GM23248 (cell line): Measurements from ENCODE around the gene P4HA1. TPM values are rescaled to one million over a fixed set of nuclear protein-coding genes. Genes with fewer than 3 reads are reported as not detected.
A peak's percentile ranks its signal among the peaks of the same experiment; 100 is the strongest.
"Not testable (repeated sequence)": the region's sequence is repeated elsewhere in the genome, so short reads cannot be mapped to it uniquely, and the experiment has no call there.

ENCODE experiments used
- DNase-seq: peaks from one replicate; pipeline ENCODE4 v3.0.0-alpha.2; 2015
- H2AFZ ChIP-seq: fragments of 200-600 bp; sonication (generic); 2 replicates; pipeline ENCODE4 v1.6.1; 2016; ENCODE audit warnings: antibody characterized with exemption
- H3F3A ChIP-seq: fragments of 200-600 bp; sonication (generic); 2 replicates; pipeline ENCODE4 v1.6.1; 2016; ENCODE audit warnings: mild to moderate bottlenecking, antibody characterized with exemption, mixed run types; ENCODE audit not compliant: insufficient read depth
- H3K27ac ChIP-seq: fragments of 200-600 bp; sonication (generic); 2 replicates; pipeline ENCODE4 v1.5.1; 2016; ENCODE audit warnings: mild to moderate bottlenecking
- H3K27me3 ChIP-seq: fragments of 200-600 bp; sonication (generic); replicated peaks from 2 replicates; pipeline ENCODE4 v1.6.1; 2016; ENCODE audit warnings: mild to moderate bottlenecking; ENCODE audit not compliant: insufficient read depth
- H3K36me3 ChIP-seq: fragments of 200-600 bp; sonication (generic); 2 replicates; pipeline ENCODE4 v1.6.1; 2016; ENCODE audit warnings: low read depth, mild to moderate bottlenecking
- H3K4me1 ChIP-seq: fragments of 200-600 bp; sonication (generic); 2 replicates; pipeline ENCODE4 v1.6.1; 2016; ENCODE audit warnings: mild to moderate bottlenecking; ENCODE audit not compliant: insufficient read depth
- H3K4me2 ChIP-seq: fragments of 200-600 bp; sonication (generic); one replicate; pipeline ENCODE4 v1.6.1; 2016; ENCODE audit warnings: mild to moderate bottlenecking; ENCODE audit not compliant: unreplicated experiment
- H3K4me3 ChIP-seq: fragments of 200-600 bp; sonication (generic); 2 replicates; pipeline ENCODE4 v1.5.1; 2016; ENCODE audit warnings: mild to moderate bottlenecking
- H3K79me2 ChIP-seq: fragments of 200-600 bp; sonication (generic); 2 replicates; pipeline ENCODE4 v1.6.1; 2016; ENCODE audit warnings: mild to moderate bottlenecking; ENCODE audit not compliant: insufficient read depth
- H3K9ac ChIP-seq: fragments of 200-600 bp; sonication (generic); 2 replicates; pipeline ENCODE4 v1.6.1; 2016; ENCODE audit warnings: mild to moderate bottlenecking
- H3K9me2 ChIP-seq: fragments of 200-600 bp; sonication (generic); 2 replicates; pipeline ENCODE4 v1.6.1; 2016; ENCODE audit warnings: mixed run types, mild to moderate bottlenecking, moderate library complexity; ENCODE audit not compliant: insufficient read depth
- H3K9me3 ChIP-seq: fragments of 200-600 bp; sonication (generic); one replicate; pipeline ENCODE4 v1.6.1; 2017; ENCODE audit warnings: low read depth
- H4K20me1 ChIP-seq: fragments of 200-600 bp; sonication (generic); 2 replicates; pipeline ENCODE4 v1.6.0; 2016; ENCODE audit not compliant: insufficient read depth
- EZH2 ChIP-seq: fragments of 200-600 bp; sonication (generic); IDR thresholded peaks from 2 replicates; pipeline ENCODE4 v1.6.1; 2018; ENCODE audit warnings: antibody characterized with exemption, mild to moderate bottlenecking; ENCODE audit not compliant: insufficient read depth, poor library complexity, severe bottlenecking
- EZH2phosphoT487 ChIP-seq: fragments of 200-600 bp; sonication (generic); IDR thresholded peaks from 2 replicates; pipeline ENCODE4 v1.6.1; 2018; ENCODE audit warnings: antibody characterized with exemption, moderate library complexity, mild to moderate bottlenecking, low read depth; ENCODE audit not compliant: insufficient read depth
- WGBS, 2 experiments: methylation state at CpG; one replicate each; pipeline ENCODE4 v1.1.6; 2015 to 2017; ENCODE audit warnings: low lambda C conversion rate in 2 of 2, low coverage in 1 of 2; ENCODE audit errors: missing lambda C conversion rate in 2 of 2; 5-methylcytosine and 5-hydroxymethylcytosine counted together
- in situ Hi-C: fragments of 300-500 bp; cut with MboI; formaldehyde crosslinking; loops from 2 replicates; pipeline ENCODE4 v1.15.0; 2020
- polyA plus RNA-seq: library from polyadenylated mRNA; unstranded; fragments of >200 nt; fragmentation: Nextera tagmentation; extraction: Ambion mirVana; gene quantifications from 2 replicates; pipeline ENCODE4 v1.2.1, GENCODE V29; 2016
- total RNA-seq: library from RNA; depleted of rRNA; stranded (reverse); fragments of >200 nt; shearing (Covaris generic); gene quantifications from 2 replicates; pipeline ENCODE4 v1.2.3, GENCODE V29; 2014

The P4HA1 gene
- total and polyA plus RNA-seq, 2 experiments from 2014 or later: 363 to 387 TPM

DNA sequence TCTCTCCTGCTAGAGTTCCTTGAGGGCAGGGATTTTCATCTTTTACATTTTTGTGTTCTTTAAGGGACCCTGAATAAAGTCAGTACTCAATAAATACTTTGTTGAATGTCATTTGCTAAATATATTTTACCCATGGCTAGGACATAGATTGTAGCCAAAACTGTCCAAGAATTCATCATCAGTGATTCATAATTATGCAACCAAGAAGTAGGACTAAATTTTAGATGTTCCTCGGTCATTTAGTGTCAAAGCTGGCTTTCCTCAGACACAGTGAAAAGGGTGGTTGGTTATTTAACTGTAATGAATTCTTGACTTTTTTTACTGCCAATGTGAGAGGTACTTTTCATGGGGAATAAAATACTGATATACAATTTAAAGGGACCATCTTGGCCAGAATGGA, 16.9 kb upstream of the P4HA1 start:
- Histone ChIP-seq H3K4me1 (peaks cover 37% of the 10 kb centered on the region), H2AFZ (no peak overlapping the region), H4K20me1 (no peaks in the 10 kb centered on the region), H3K36me3 (no peaks in the 10 kb centered on the region), H3K4me3 (no peak overlapping the region; the same call in 1 of the 2 replicates), H3K27ac (peak overlapping the region; percentile 50), H3F3A (peaks cover 39% of the 10 kb centered on the region), H3K27me3 (no peaks in the 10 kb centered on the region), H3K9me3 (no peaks in the 10 kb centered on the region), H3K9ac (no peak overlapping the region), H3K4me2 (peak overlapping the region; percentile 47), H3K9me2 (no peaks in the 10 kb centered on the region), H3K79me2 (peaks cover 6% of the 10 kb centered on the region; the same call in 1 of the 2 replicates)
- in situ Hi-C loops: no loop called here
- TF ChIP-seq EZH2phosphoT487 (no peak), EZH2 (no peak)
- peak; percentile 81 for DNase-seq
- 0 to 7% methylated on average over 1 of the region's 1 CpG for WGBS, 2 experiments

DNA sequence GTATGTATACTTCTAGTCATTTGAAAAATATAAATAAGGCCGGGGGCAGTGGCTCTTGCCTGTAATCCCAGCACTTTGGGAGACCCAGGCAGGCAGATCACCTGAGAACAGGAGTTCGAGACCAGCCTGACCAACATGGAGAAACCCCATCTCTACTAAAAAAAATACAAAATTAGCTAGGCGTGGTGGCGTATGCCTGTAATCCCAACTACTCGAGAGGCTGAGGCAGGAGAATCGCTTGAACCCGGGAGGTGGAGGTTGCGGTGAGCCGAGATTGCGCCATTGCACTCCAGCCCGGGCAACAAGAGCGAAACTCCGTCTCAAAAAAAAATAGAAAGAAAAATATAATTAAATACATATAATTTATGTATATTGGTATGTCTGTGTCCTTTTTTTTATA, 15.4 kb upstream of the P4HA1 start:
- in situ Hi-C loops, H3K4me3 ChIP-seq, H3K9me2 ChIP-seq, H4K20me1 ChIP-seq, H3K79me2 ChIP-seq, H3K9me3 ChIP-seq, H3K4me2 ChIP-seq, DNase-seq, H3K27me3 ChIP-seq, H3K36me3 ChIP-seq, H2AFZ ChIP-seq: not testable (repeated sequence)
- Histone ChIP-seq H3K27ac (peak overlapping the region; percentile 94), H3K9ac (peak overlapping the region; percentile 84; the same call in 1 of the 2 replicates), H3K4me1 (peaks cover 24% of the 10 kb centered on the region), H3F3A (peaks cover 33% of the 10 kb centered on the region)
- 93 to 97% methylated on average over 13 of the region's 13 CpGs for WGBS, 2 experiments

DNA sequence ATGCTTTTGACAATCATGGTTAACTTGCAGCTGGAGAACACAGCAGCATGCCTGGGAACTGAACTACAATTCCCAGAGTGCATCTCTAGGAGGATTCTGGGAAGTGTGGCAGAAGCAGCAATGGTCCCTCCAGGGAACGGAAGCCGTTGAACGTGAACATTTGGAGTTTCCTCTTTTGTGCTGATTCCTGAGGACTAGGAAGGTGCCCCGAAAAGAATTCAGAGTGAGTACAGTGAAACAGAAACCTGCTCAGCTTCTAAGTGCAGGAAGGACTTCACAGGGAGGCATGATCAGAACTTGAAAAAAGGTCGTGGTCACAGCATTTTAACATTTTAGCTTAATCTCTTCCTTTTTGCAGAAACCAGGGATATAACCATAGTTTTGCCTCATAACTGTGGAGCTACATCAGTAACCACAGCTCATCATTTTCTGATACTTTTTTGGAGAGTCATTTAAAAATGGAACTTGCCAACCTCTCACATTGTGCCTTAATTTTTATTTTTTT, 13.7 kb upstream of the P4HA1 start, which contains the start of gene NUDT13:
Gene NUDT13 (plus strand): TSS at position 111 of the 505 bp plus-strand sequence. CDS start 3,911 bp downstream, outside the sequence.
- peak; percentile 88 for DNase-seq
- H3K79me2 ChIP-seq: peaks cover 4% of the 10 kb centered on the region; the same call in 1 of the 2 replicates
- no peaks in the 10 kb centered on the region for H3K9me3 ChIP-seq
- H3K4me2 ChIP-seq: peak within 1 kb of the TSS; percentile 91
- H3K27me3 ChIP-seq: no peaks in the 10 kb centered on the region
- in situ Hi-C loops: no loop called here
- peak within 1 kb of the TSS; percentile 81 for H3K4me3 ChIP-seq
- no peaks in the 10 kb centered on the region for H3K9me2 ChIP-seq
- peak within 1 kb of the TSS; percentile 90 for H2AFZ ChIP-seq
- no peak for TF ChIP-seq EZH2
- TF ChIP-seq EZH2phosphoT487: no peak
- H3F3A ChIP-seq: peaks cover 33% of the 10 kb centered on the region
- peak within 1 kb of the TSS; percentile 84 for H3K9ac ChIP-seq
- no peaks in the 10 kb centered on the region for H3K36me3 ChIP-seq
- 0 to 1% methylated on average over 5 of the region's 5 CpGs for WGBS, 2 experiments
- peaks cover 24% of the 10 kb centered on the region for H3K4me1 ChIP-seq
- peak within 1 kb of the TSS; percentile 94 for H3K27ac ChIP-seq
- no peaks in the 10 kb centered on the region for H4K20me1 ChIP-seq

DNA sequence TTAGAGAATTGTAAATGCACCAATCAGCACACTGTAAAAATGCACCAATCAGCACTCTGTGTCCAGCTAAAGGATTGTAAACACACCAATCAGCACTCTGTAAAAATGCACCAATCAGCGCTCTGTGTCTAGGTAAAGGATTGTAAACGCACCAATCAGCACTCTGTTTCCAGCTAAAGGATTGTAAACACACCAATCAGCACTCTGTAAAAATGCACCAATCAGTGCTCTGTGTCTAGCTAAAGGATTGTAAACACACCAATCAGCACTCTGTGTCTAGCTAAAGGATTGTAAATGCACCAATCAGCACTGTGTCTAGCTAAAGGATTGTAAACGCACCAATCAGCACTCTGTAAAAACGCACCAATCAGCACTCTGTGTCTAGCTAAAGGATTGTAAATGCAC, 12.6 kb upstream of the P4HA1 start:
- H3K9ac ChIP-seq, H2AFZ ChIP-seq, DNase-seq, H3K27me3 ChIP-seq, H3K9me2 ChIP-seq, H3K36me3 ChIP-seq, in situ Hi-C loops, H3K27ac ChIP-seq, H3K9me3 ChIP-seq, H4K20me1 ChIP-seq, H3K79me2 ChIP-seq, H3K4me2 ChIP-seq, H3K4me3 ChIP-seq: not testable (repeated sequence)
- Histone ChIP-seq H3K4me1 (peaks cover 24% of the 10 kb centered on the region), H3F3A (peaks cover 33% of the 10 kb centered on the region)
- 98 to 100% methylated on average over 4 of the region's 4 CpGs for WGBS, 2 experiments

DNA sequence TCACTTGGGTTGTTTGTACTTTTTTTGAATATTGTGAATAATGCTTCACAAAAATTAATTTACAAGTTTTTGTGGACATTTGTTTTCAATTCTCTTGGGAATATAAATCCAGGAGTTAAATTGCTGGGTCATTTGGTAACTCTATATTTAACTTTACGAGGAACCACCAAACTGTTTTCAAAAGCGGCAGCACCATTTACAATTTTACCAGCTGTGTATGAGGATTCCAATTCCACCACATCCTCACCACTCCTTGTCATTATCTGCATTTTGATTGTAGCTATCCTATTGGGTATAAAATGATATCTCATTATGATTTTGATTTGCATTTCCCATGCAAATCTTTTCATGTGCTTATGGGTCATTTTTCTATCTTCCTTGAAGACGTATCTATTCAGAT, 9.6 kb upstream of the P4HA1 start:
- 85 to 91% methylated on average over 3 of the region's 3 CpGs for WGBS, 2 experiments
- Histone ChIP-seq H3K4me1 (peaks cover 4% of the 10 kb centered on the region), H3F3A (peaks cover 12% of the 10 kb centered on the region), H3K9me2 (no peaks in the 10 kb centered on the region), H3K36me3 (no peaks in the 10 kb centered on the region), H3K4me2 (no peak overlapping the region), H3K27ac (no peak overlapping the region), H3K4me3 (no peak overlapping the region), H3K79me2 (no peaks in the 10 kb centered on the region), H4K20me1 (no peaks in the 10 kb centered on the region), H2AFZ (no peak overlapping the region), H3K9ac (no peak overlapping the region), H3K9me3 (no peaks in the 10 kb centered on the region), H3K27me3 (no peaks in the 10 kb centered on the region)
- no peak for TF ChIP-seq EZH2phosphoT487
- TF ChIP-seq EZH2: no peak
- in situ Hi-C loops: no loop called here
- no peak for DNase-seq
